PC-3 (cell line): ENCODE measurements around the gene MAMLD1. TPM values are rescaled to one million over a fixed set of nuclear protein-coding genes. Genes with fewer than 3 reads are reported as not detected.

ENCODE experiments used
- ATAC-seq: fragments of 200-7000 bp; cut with Tn5 transposase; 2 replicates; pipeline ENCODE4 v1.9.1; 2020; ENCODE audit warnings: mild to moderate bottlenecking, moderate library complexity
- BruUV-seq: library from RNA; stranded (reverse); fragments of 400-500 nt; replicated peaks from 2 replicates; lab custom pipeline; 2021; lab: Mats Ljungman, UMichigan
- CTCF ChIA-PET: fragments of 300-600 bp; sonication (Branson Sonifier 250); formaldehyde crosslinking; loops from one replicate; lab custom pipeline; 2022; ENCODE audit warnings: antibody characterized with exemption; lab: Charles Lee
- POLR2A ChIA-PET: fragments of 300-600 bp; sonication (Branson Sonifier 250); formaldehyde crosslinking; loops from one replicate; lab custom pipeline; 2022; ENCODE audit warnings: antibody characterized with exemption; ENCODE audit not compliant: unreplicated experiment; lab: Charles Lee
- DNase-seq: peaks from one replicate; pipeline ENCODE4 v3.0.0-alpha.2; 2015
- H2AFZ ChIP-seq: fragments of 300-600 bp; sonication (generic); 2 replicates; pipeline ENCODE4 v1.6.0; 2016; ENCODE audit warnings: antibody characterized with exemption, low read length
- H3F3A ChIP-seq: fragments of 300-600 bp; sonication (generic); one replicate; pipeline ENCODE4 v1.6.0; 2017; ENCODE audit warnings: antibody characterized with exemption, low read length, control low read depth, mild to moderate bottlenecking; ENCODE audit not compliant: unreplicated experiment
- H3K27ac ChIP-seq: fragments of 300-600 bp; sonication (generic); 2 replicates; pipeline ENCODE4 v1.5.1; 2016; ENCODE audit warnings: mild to moderate bottlenecking, low read length
- H3K27me3 ChIP-seq: fragments of 300-600 bp; sonication (generic); 2 replicates; pipeline ENCODE4 v1.6.1; 2016; ENCODE audit warnings: low read length, mixed read lengths
- H3K36me3 ChIP-seq: fragments of 300-600 bp; sonication (generic); 2 replicates; pipeline ENCODE4 v1.6.1; 2016; ENCODE audit warnings: low read depth, mixed run types, low read length, mixed read lengths
- H3K4me1 ChIP-seq: fragments of 300-600 bp; sonication (generic); 2 replicates; pipeline ENCODE4 v1.5.1; 2016; ENCODE audit warnings: low read length; ENCODE audit not compliant: insufficient read depth
- H3K4me2 ChIP-seq: fragments of 300-600 bp; sonication (generic); 2 replicates; pipeline ENCODE4 v1.6.0; 2016; ENCODE audit warnings: low read length
- H3K4me3 ChIP-seq: fragments of 300-600 bp; sonication (generic); 2 replicates; pipeline ENCODE4 v1.5.1; 2016; ENCODE audit warnings: mild to moderate bottlenecking, low read length, mixed read lengths
- H3K79me2 ChIP-seq: fragments of 300-600 bp; sonication (generic); 2 replicates; pipeline ENCODE4 v1.6.1; 2017; ENCODE audit warnings: low read length, mixed read lengths
- H3K9ac ChIP-seq: fragments of 300-600 bp; sonication (generic); 2 replicates; pipeline ENCODE4 v1.6.0; 2016; ENCODE audit warnings: mild to moderate bottlenecking, low read length
- H3K9me2 ChIP-seq: fragments of 300-600 bp; sonication (generic); replicated peaks from 2 replicates; pipeline ENCODE4 v1.6.1; 2016; ENCODE audit warnings: mixed run types, low read length, mixed read lengths
- H3K9me3 ChIP-seq: fragments of 300-600 bp; sonication (generic); 2 replicates; pipeline ENCODE4 v1.6.1; 2016; ENCODE audit warnings: low read length, mixed read lengths
- H4K20me1 ChIP-seq: fragments of 300-600 bp; sonication (generic); 2 replicates; pipeline ENCODE4 v1.6.1; 2016; ENCODE audit warnings: low read length, mixed read lengths
- EZH2 ChIP-seq: fragments of 300-600 bp; sonication (generic); IDR thresholded peaks from one replicate; pipeline ENCODE4 v1.6.1; 2017; ENCODE audit warnings: antibody characterized with exemption, mild to moderate bottlenecking, low read length; ENCODE audit not compliant: unreplicated experiment
- EZH2phosphoT487 ChIP-seq: fragments of 300-600 bp; sonication (generic); IDR thresholded peaks from 2 replicates; pipeline ENCODE4 v1.6.1; 2018; ENCODE audit warnings: mild to moderate bottlenecking, antibody characterized with exemption, low read length, borderline replicate concordance
- intact Hi-C: fragments of 100-400 bp; cut with micrococcal nuclease; formaldehyde crosslinking; loops from 2 replicates; pipeline ENCODE4 v1.9.0; 2023
- total RNA-seq: library from RNA; depleted of rRNA; stranded (reverse); fragments of >200 nt; gene quantifications from 2 replicates; pipeline ENCODE4 v1.2.3, GENCODE V29; 2014
- TF ChIP-seq, protein P1 (sequence below): fragments of 300-600 bp; sonication (generic); conservative IDR thresholded peaks from 2 replicates; pipeline ENCODE4 v1.5.1; 2017; ENCODE audit warnings: antibody characterized with exemption, low read depth, mild to moderate bottlenecking, low read length

Gene MAMLD1
- total RNA-seq, 1 experiment from 2014 or later = 2.8 TPM

DNA sequence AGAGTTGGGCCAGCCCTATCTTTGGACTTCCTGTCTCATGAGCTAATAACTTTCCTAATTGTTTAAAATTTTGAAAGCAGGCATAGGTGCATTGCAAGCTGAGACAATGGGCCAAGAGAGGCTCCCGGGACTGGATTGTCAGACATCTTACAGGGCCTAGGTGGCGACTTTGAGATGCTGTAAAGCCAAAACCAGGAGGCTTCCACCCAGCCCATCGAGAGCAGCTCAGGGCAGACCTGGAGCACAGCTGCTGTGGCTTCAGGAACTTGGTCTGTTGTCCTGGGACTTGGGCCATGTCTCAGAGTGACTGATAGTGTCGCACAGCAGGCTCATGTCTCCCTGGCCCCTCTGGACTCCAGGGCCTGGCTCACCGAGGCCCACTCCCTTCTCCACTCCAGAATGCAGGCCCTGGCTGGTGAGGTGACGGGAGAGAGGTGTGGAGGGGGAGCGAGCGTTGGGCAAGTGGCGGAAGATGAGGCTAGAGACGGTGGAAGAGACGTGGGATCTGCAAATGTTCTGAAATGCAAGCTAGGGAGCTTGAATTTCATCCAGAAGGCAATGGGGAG, 181.2 kb downstream of the MAMLD1 start:
- H3K36me3 ChIP-seq = no peaks in the 10 kb centered on the region
- no peaks in the 10 kb centered on the region for H4K20me1 ChIP-seq
- H2AFZ ChIP-seq = no peak overlapping the region
- no peak overlapping the region for H3K4me3 ChIP-seq
- no peaks in the 10 kb centered on the region for H3K79me2 ChIP-seq
- ChIA-PET POLR2A (no interaction called here), CTCF (no interaction called here)
- peak; percentile 30 for DNase-seq
- no peak overlapping the region for H3K27ac ChIP-seq
- H3K9me2 ChIP-seq = no peaks in the 10 kb centered on the region
- no peak overlapping the region for H3K9ac ChIP-seq
- intact Hi-C loops = no loop called here
- no peaks in the 10 kb centered on the region for H3F3A ChIP-seq
- no TSS peak for BruUV-seq
- H3K27me3 ChIP-seq = no peaks in the 10 kb centered on the region
- no peak overlapping the region for H3K4me2 ChIP-seq
- TF ChIP-seq EZH2phosphoT487 = no peak
- TF ChIP-seq, protein P1, sequence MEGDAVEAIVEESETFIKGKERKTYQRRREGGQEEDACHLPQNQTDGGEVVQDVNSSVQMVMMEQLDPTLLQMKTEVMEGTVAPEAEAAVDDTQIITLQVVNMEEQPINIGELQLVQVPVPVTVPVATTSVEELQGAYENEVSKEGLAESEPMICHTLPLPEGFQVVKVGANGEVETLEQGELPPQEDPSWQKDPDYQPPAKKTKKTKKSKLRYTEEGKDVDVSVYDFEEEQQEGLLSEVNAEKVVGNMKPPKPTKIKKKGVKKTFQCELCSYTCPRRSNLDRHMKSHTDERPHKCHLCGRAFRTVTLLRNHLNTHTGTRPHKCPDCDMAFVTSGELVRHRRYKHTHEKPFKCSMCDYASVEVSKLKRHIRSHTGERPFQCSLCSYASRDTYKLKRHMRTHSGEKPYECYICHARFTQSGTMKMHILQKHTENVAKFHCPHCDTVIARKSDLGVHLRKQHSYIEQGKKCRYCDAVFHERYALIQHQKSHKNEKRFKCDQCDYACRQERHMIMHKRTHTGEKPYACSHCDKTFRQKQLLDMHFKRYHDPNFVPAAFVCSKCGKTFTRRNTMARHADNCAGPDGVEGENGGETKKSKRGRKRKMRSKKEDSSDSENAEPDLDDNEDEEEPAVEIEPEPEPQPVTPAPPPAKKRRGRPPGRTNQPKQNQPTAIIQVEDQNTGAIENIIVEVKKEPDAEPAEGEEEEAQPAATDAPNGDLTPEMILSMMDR = 0 out of 2 replicates have a peak, but pooled peaks have one; percentile 24
- TF ChIP-seq EZH2 = no peak
- peak; percentile 46; the same call in 1 of the 2 replicates for ATAC-seq
- H3K9me3 ChIP-seq = no peaks in the 10 kb centered on the region
- H3K4me1 ChIP-seq = peaks cover 12% of the 10 kb centered on the region

DNA sequence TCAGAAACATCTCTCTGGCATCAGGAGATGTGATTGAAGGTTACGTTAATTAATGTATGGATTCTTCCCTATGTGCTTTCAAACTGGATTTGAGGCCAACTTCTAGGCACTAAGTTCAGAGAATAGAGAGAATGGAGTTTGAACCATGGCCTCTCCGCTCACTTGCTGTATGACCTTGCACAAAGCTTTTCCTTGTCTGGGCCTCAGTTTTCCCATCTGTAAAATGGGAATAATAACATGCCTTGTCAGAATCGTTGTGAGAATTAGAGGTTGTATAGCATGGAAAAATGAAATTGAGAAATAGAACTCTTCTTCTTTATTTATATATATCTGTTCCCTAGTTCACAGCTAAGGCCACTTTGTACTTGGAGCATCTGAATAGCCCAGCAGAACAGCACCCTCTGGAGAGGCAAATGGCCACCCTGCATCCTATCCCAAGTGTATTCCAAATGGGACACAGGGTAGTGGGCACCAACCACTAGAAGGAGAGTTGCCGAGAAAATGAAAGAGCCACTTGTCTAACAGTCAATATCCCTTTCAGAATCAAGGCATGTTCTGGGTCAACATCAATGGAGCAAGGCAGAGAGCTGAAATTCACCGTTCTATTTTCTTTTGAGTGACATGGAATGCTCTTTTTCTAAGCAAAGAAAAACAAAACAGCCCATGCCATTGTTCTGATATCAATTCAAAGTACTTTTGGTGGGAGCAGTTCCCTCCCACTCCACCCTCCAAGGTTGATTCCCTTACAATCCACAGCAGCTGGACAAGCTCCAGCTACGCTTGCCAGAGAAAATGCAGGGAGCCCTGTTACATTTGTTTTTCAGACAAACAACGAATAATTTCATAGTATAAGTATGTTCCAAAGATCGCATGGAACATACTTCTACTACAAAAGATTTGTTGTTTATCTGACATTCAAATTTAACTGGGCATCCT, 182.0 kb downstream of the MAMLD1 start:
- H4K20me1 ChIP-seq = no peaks in the 10 kb centered on the region
- intact Hi-C loops = no loop called here
- H3K27me3 ChIP-seq = no peaks in the 10 kb centered on the region
- peaks cover 12% of the 10 kb centered on the region for H3K4me1 ChIP-seq
- no peak for DNase-seq
- no peak overlapping the region for H2AFZ ChIP-seq
- no peak for ATAC-seq
- no peak overlapping the region for H3K4me2 ChIP-seq
- no peaks in the 10 kb centered on the region for H3K79me2 ChIP-seq
- H3K36me3 ChIP-seq = no peaks in the 10 kb centered on the region
- CTCF ChIA-PET = no interaction called here
- H3K9ac ChIP-seq = no peak overlapping the region
- no TSS peak for BruUV-seq
- H3K9me3 ChIP-seq = no peaks in the 10 kb centered on the region
- H3K9me2 ChIP-seq = no peaks in the 10 kb centered on the region
- H3K27ac ChIP-seq = no peak overlapping the region
- TF ChIP-seq, protein P1 = no peak
- TF ChIP-seq EZH2phosphoT487 (no peak), EZH2 (no peak)
- H3F3A ChIP-seq = no peaks in the 10 kb centered on the region
- no peak overlapping the region for H3K4me3 ChIP-seq
- POLR2A ChIA-PET = no interaction called here

DNA sequence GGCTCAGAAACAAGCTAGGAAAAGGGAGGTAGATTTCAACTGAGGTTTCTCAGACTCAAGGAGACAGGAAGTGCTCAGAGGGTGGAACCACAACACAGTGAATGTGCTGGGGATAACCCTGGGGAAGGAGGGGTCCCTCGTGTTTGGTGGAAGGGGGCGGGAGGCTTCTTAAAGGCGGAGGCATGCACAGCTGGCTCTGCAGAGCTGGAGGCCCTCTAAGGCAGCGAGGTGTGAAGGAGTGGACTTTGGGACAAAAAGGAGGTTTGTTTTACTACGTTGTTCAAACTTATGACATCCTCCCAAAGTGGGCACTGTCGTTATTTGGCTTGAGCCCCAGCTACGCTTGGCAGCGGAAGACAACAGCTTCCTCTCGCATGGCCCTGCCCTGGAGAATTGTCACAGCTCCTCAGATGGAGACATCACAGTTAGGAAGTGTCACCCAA, 183.6 kb downstream of the MAMLD1 start:
- no peaks in the 10 kb centered on the region for H3F3A ChIP-seq
- intact Hi-C loops = no loop called here
- no peaks in the 10 kb centered on the region for H3K9me3 ChIP-seq
- H3K4me1 ChIP-seq = peaks cover 12% of the 10 kb centered on the region
- no peaks in the 10 kb centered on the region for H3K36me3 ChIP-seq
- no peak overlapping the region for H2AFZ ChIP-seq
- ChIA-PET CTCF (no interaction called here), POLR2A (no interaction called here)
- H4K20me1 ChIP-seq = no peaks in the 10 kb centered on the region
- BruUV-seq = no TSS peak
- H3K79me2 ChIP-seq = no peaks in the 10 kb centered on the region
- no peak overlapping the region for H3K4me3 ChIP-seq
- no peak overlapping the region for H3K4me2 ChIP-seq
- no peaks in the 10 kb centered on the region for H3K9me2 ChIP-seq
- no peak overlapping the region for H3K27ac ChIP-seq
- TF ChIP-seq EZH2phosphoT487 (no peak), EZH2 (no peak)
- TF ChIP-seq, protein P1 = no peak
- H3K9ac ChIP-seq = no peak overlapping the region
- ATAC-seq (no peak), DNase-seq (no peak)
- H3K27me3 ChIP-seq = no peaks in the 10 kb centered on the region
